ENCODE measurements around the gene ANKRD65.

- no peak for TF ChIP-seq CTCF (optimal IDR thresholded peaks at IDR 0.05 in 1 of 3, IDR thresholded peaks at IDR 0.05 in 1 of 3, conservative IDR thresholded peaks at IDR 0.05 in 1 of 3; ENCODE audit: extremely low read depth in 1 of 3, insufficient read depth in 2 of 3, low read length in 3 of 3)
- TF ChIP-seq EZH2 (IDR thresholded peaks at IDR 0.05; ENCODE audit: low read length), result no peak
Observed at GRCh38 chr1:1455366-1455884, 34.3 kb upstream of the ANKRD65 start.
